ENCODE results near the gene HIRA. TPM values are rescaled to one million over a fixed set of nuclear protein-coding genes. Genes with fewer than 3 reads are reported as not detected.

The HIRA gene
- total and polyA plus RNA-seq, 9 of the 15 experiments (the other 6 are each of a cell fraction or from before 2014, with no cell fraction given) = 0.96 to 132 (median 58.4) TPM

GRCh38 chr22:19393704-19394103, 37.8 kb downstream of the HIRA start (continued):
- TF ChIP-seq MTF1 (CRISPR knock-in tag; IDR thresholded peaks at IDR 0.05; ENCODE audit: borderline replicate concordance) (0 out of 2 replicates have a peak, but pooled peaks have one; percentile 43), PML (IDR thresholded peaks at IDR 0.05; ENCODE audit: low read length) (0 out of 2 replicates have a peak, but pooled peaks have one; percentile 10), TOE1 (IDR thresholded peaks at IDR 0.05; ENCODE audit: borderline replicate concordance) (no peak), TOE1 (CRISPR knock-in tag; IDR thresholded peaks at IDR 0.05; ENCODE audit: borderline replicate concordance, low read depth) (peak; percentile 29; the same call in 1 of the 2 replicates), ZNF77 (CRISPR knock-in tag; IDR thresholded peaks at IDR 0.05) (no peak), ZNF239 (CRISPR knock-in tag; IDR thresholded peaks at IDR 0.05) (no peak), WHSC1 (IDR thresholded peaks at IDR 0.05; ENCODE audit: low read length) (peak; percentile 97), ILF3 (IDR thresholded peaks at IDR 0.05; ENCODE audit: borderline replicate concordance) (peak; percentile 41; the same call in 1 of the 2 replicates), MLX (CRISPR knock-in tag; conservative IDR thresholded peaks at IDR 0.05) (peak in 1 of 2 experiments; percentile 44; a peak in 1 of 4 replicates), SRSF1 (IDR thresholded peaks at IDR 0.05; ENCODE audit: low read depth, low read length) (no peak), CAMTA2 (CRISPR knock-in tag; conservative IDR thresholded peaks at IDR 0.05) (0 out of 2 replicates have a peak, but pooled peaks have one; percentile 26)
- TF ChIP-seq, protein P1, sequence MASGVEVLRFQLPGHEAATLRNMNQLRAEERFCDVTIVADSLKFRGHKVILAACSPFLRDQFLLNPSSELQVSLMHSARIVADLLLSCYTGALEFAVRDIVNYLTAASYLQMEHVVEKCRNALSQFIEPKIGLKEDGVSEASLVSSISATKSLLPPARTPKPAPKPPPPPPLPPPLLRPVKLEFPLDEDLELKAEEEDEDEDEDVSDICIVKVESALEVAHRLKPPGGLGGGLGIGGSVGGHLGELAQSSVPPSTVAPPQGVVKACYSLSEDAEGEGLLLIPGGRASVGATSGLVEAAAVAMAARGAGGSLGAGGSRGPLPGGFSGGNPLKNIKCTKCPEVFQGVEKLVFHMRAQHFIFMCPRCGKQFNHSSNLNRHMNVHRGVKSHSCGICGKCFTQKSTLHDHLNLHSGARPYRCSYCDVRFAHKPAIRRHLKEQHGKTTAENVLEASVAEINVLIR (CRISPR knock-in tag; IDR thresholded peaks at IDR 0.05) = 0 out of 2 replicates have a peak, but pooled peaks have one; percentile 13
